OCI-LY1 (cell line): ENCODE data around the gene TNFAIP1.

Experiments
- EZH2 ChIP-seq: fragments of 200-600 bp; sonication (generic), shearing (Covaris generic); IDR thresholded peaks from 2 replicates; pipeline ENCODE4 v1.8.0; 2017; ENCODE audit warnings: borderline replicate concordance, mixed run types, mild to moderate bottlenecking, antibody characterized with exemption, low read length, moderate library complexity, mixed read lengths
- TF ChIP-seq, protein P1 (sequence below): fragments of 200-600 bp; sonication (generic), shearing (Covaris generic); IDR thresholded peaks from 2 replicates; pipeline ENCODE4 v1.5.1; 2017; ENCODE audit warnings: mild to moderate bottlenecking, antibody characterized with exemption, low read length, moderate library complexity, mixed read lengths

GRCh38 chr17:28328325-28328724 lies 7.2 kb upstream of the TNFAIP1 start:
- TF ChIP-seq, protein P1, sequence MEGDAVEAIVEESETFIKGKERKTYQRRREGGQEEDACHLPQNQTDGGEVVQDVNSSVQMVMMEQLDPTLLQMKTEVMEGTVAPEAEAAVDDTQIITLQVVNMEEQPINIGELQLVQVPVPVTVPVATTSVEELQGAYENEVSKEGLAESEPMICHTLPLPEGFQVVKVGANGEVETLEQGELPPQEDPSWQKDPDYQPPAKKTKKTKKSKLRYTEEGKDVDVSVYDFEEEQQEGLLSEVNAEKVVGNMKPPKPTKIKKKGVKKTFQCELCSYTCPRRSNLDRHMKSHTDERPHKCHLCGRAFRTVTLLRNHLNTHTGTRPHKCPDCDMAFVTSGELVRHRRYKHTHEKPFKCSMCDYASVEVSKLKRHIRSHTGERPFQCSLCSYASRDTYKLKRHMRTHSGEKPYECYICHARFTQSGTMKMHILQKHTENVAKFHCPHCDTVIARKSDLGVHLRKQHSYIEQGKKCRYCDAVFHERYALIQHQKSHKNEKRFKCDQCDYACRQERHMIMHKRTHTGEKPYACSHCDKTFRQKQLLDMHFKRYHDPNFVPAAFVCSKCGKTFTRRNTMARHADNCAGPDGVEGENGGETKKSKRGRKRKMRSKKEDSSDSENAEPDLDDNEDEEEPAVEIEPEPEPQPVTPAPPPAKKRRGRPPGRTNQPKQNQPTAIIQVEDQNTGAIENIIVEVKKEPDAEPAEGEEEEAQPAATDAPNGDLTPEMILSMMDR = no peak
- no peak for TF ChIP-seq EZH2
